Heart left ventricle (tissue), 16 donors: ENCODE measurements around the gene PTPRD. TPM values are rescaled to one million over a fixed set of nuclear protein-coding genes. Genes with fewer than 3 reads are reported as not detected.

ENCODE experiments used
- ATAC-seq, 4 donors: fragments of 200-7000 bp; cut with Tn5 transposase; one replicate each; pipeline ENCODE4 v1.9.1; 2020 to 2022; ENCODE audit warnings: moderate library complexity in 4 of 4, mild to moderate bottlenecking in 3 of 4, moderate number of reproducible peaks in 1 of 4
- DNase-seq, 5 donors: peaks; one replicate each; pipeline ENCODE4 v3.0.0-alpha.2; 2020
- H3K27ac ChIP-seq, 12 donors: fragments of 200-600 bp; sonication (generic) in 4 of 12; one replicate each; pipeline versions ENCODE4 v1.5.0 to v1.8.0; 2016 to 2022; ENCODE audit warnings: mild to moderate bottlenecking in 2 of 12
- H3K27me3 ChIP-seq, 9 donors: fragments of 200-600 bp; sonication (generic) in 2 of 9; one replicate each; pipeline versions ENCODE4 v1.5.1 to v1.8.0; 2016 to 2022; ENCODE audit warnings: mild to moderate bottlenecking in 3 of 9
- H3K36me3 ChIP-seq, 9 donors: fragments of 200-600 bp; sonication (generic) in 2 of 9; one replicate each; pipeline versions ENCODE4 v1.5.0 to v1.8.0; 2018 to 2022; ENCODE audit warnings: mild to moderate bottlenecking in 2 of 9
- H3K4me1 ChIP-seq, 12 donors: fragments of 200-600 bp; sonication (generic) in 4 of 12; one replicate each; pipeline versions ENCODE4 v1.5.0 to v1.8.0; 2016 to 2022; ENCODE audit warnings: mild to moderate bottlenecking in 3 of 12
- H3K4me3 ChIP-seq, 12 donors: fragments of 200-600 bp; sonication (generic) in 4 of 12; one replicate each; pipeline versions ENCODE4 v1.5.0 to v1.8.0; 2017 to 2022; ENCODE audit warnings: mild to moderate bottlenecking in 9 of 12, moderate library complexity in 4 of 12
- H3K9me3 ChIP-seq, 12 donors: fragments of 200-600 bp; sonication (generic) in 4 of 12; one replicate each; pipeline versions ENCODE4 v1.5.0 to v1.8.0; 2016 to 2022; ENCODE audit warnings: mild to moderate bottlenecking in 1 of 12
- CTCF ChIP-seq, 12 donors: fragments of 200-600 bp; sonication (generic) in 4 of 12; IDR thresholded peaks; one replicate each; pipeline versions ENCODE4 v1.5.0 to v1.8.0; 2018 to 2022; ENCODE audit warnings: antibody characterized with exemption in 12 of 12, mild to moderate bottlenecking in 5 of 12
- POLR2A ChIP-seq, 2 donors: fragments of 450-650 bp; IDR thresholded peaks; one replicate each; pipeline ENCODE4 v1.6.1; 2017; ENCODE audit warnings: antibody characterized with exemption in 2 of 2, mild to moderate bottlenecking in 2 of 2, moderate library complexity in 2 of 2
- WGBS, 4 donors: extraction: QIAGEN DNeasy Blood & Tissue Kit in 2 of 4; methylation state at CpG; one replicate each; pipeline versions ENCODE4 v1.1.5 to v1.1.7; 2013 to 2018; 5-methylcytosine and 5-hydroxymethylcytosine counted together
- intact Hi-C, 10 donors: fragments of 100-400 bp; cut with DNase I; formaldehyde crosslinking; loops; one replicate each; pipeline versions ENCODE4 v1.11.1 to v1.14.2; 2022
- polyA plus RNA-seq, 2 donors: library from polyadenylated mRNA; stranded (reverse); fragments of 200-250 nt; gene quantifications; one replicate each; pipeline ENCODE4 v1.2.3, GENCODE V29; 2013
- total RNA-seq, 9 donors: library from RNA; depleted of rRNA in 2 of 9; stranded (reverse); fragments of >200 nt in 2 of 9; fragmentation: NEBNext Ultra II Directional in 3 of 9; extraction: Animal tissue kit (Norgen Biotek cat#: 25700) in 3 of 9; gene quantifications; one replicate each; pipeline versions ENCODE4 v1.1.0 to v1.2.4, GENCODE V29; 2016 to 2023
- donor health status: ischemic (EF 13 %, LVEDD 7.1; RV severe dilation, severe dysfunction).
- donor health status: healthy with polysubstance abuse.
- donor health status: DM: no; HTN: yes; CAD: no.
- donor health status: DM: no; HTN: no; CAD: no.
- donor health status: ischemic (EF 25% LVEDD 6.9; RV normal size, moderate dysfunction).
- donor health status: ischemic (EF 25% LVEDD 5.7; RV mildly dilated, moderate dysfunction).
- donor health status: healthy.
- donor health status: DM: yes; HTN: yes; CAD: no.
- donor health status: ischemic (EF 35%, LVEDD 5.7; RV mildly dilated, moderate dysfunction).
- donor health status: nonischemic (EF 11% LVEDD 7.7; RV severe dilation, severe dysfunction).
- donor health status: DM: yes; HTN: yes; CAD: no.
- donor health status: PGD.
- donor health status: ischemic (EF 29% LVEDD 5.4; RV normal size, mild dysfunction).
- donor health status: nonischemic (EF 23%, LVEDD 6.1; RV moderate dilation, normal function).

PTPRD gene
- total and polyA plus RNA-seq, 11 donors, result 1.4 to 25.3 (median 15.1) TPM

DNA sequence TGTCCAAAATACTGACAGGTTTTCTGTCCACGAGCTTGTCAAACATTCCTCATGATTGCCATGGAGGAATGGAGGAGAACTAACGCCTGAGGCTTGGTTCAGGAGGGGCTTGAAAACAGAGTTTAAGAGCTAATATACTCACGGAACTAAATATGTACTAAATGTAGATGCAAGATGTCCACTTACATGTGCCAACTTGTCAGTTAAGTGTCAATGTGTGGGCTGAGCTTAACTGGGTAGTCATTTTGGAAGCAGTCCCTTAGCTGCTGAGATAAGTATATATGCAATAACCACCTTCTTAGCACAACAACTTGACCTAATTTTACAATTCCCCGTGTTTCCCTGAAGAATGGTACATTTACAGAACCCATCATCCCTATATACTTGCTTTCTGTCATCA is 176.0 kb downstream of the PTPRD start:
- no peaks in the 10 kb centered on the region for H3K4me1 ChIP-seq
- WGBS, 4 donors, result 36 to 50% (median 49%) methylated on average over 4 of the region's 4 CpGs
- H3K4me3 ChIP-seq, result no peak overlapping the region
- H3K9me3 ChIP-seq, result no peaks in the 10 kb centered on the region
- DNase-seq, result no peak
- no peak overlapping the region for H3K27ac ChIP-seq
- intact Hi-C loops, result no loop called here
- H3K36me3 ChIP-seq, result no peaks in the 10 kb centered on the region
- H3K27me3 ChIP-seq, result no peaks in the 10 kb centered on the region
- ATAC-seq, result no peak
- TF ChIP-seq POLR2A (IDR thresholded peaks at IDR 0.05) (no peak), CTCF (IDR thresholded peaks at IDR 0.05) (no peak)

DNA sequence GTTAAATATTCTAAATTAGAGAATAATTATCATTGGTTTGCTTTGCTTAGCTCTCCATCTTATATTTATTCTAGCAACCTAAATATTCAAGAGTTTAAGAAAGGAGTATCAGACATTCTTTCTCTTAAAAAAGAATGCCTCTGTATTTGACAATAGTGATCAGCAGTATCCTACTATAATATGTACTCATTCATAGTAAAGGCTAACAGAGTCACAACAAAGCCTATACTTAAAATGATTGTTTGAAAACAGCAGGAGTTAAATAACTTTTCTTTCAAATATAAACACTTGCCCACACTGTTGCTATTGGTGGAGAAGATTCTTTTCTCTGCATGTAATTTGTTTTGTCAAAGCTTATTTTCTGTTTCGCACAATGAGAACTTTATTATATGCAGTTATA is 178.4 kb downstream of the PTPRD start:
- no peak overlapping the region for H3K27ac ChIP-seq
- intact Hi-C loops, result no loop called here
- WGBS, 4 donors, result 94 to 100% (median 96%) methylated on average over 1 of the region's 1 CpG
- no peak for ATAC-seq
- H3K9me3 ChIP-seq, result no peaks in the 10 kb centered on the region
- no peaks in the 10 kb centered on the region for H3K36me3 ChIP-seq
- DNase-seq, result no peak
- TF ChIP-seq POLR2A (IDR thresholded peaks at IDR 0.05) (no peak), CTCF (IDR thresholded peaks at IDR 0.05) (no peak)
- no peaks in the 10 kb centered on the region for H3K27me3 ChIP-seq
- no peaks in the 10 kb centered on the region for H3K4me1 ChIP-seq
- H3K4me3 ChIP-seq, result no peak overlapping the region

DNA sequence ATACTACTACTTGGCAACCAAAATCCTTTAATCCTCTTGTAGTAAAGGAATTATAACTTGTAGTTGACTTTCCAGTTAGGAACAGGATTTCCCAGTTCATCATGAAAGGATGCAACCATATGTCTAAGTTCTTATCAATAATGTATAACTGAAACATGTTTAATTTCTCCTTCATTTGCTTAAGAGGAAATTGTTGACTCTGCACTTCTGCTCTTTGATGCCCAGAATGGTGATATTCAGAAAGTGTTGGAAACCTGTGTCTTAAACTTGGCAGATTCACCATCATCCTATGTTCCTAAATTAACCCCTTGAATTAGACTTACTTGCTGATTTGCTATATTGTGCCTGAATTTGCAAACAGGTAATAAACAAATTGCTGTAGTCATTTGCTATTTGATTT is 201.5 kb downstream of the PTPRD start:
- intact Hi-C loops, result no loop called here
- no peak for DNase-seq
- TF ChIP-seq POLR2A (IDR thresholded peaks at IDR 0.05) (no peak), CTCF (IDR thresholded peaks at IDR 0.05) (no peak)
- no peaks in the 10 kb centered on the region for H3K4me1 ChIP-seq
- no peak overlapping the region for H3K4me3 ChIP-seq
- H3K27ac ChIP-seq, result no peak overlapping the region
- ATAC-seq, result no peak
- no peaks in the 10 kb centered on the region for H3K27me3 ChIP-seq
- H3K9me3 ChIP-seq, result peaks cover 0 to 4% (median 0%) of the 10 kb centered on the region in 12 donors
- H3K36me3 ChIP-seq, result no peaks in the 10 kb centered on the region

GRCh38 chr9:10403283-10403682 is 209.5 kb downstream of the PTPRD start:
- no peak for DNase-seq
- no peak for TF ChIP-seq POLR2A (IDR thresholded peaks at IDR 0.05)
- no peak for TF ChIP-seq CTCF (IDR thresholded peaks at IDR 0.05)
- intact Hi-C loops, result no loop called here
- no peaks in the 10 kb centered on the region for H3K36me3 ChIP-seq
- H3K27me3 ChIP-seq, result no peaks in the 10 kb centered on the region
- H3K4me3 ChIP-seq, result no peak overlapping the region
- no peak overlapping the region for H3K27ac ChIP-seq
- 88 to 98% (median 96%) methylated on average over 1 of the region's 1 CpG for WGBS, 4 donors
- ATAC-seq, result no peak
- no peaks in the 10 kb centered on the region for H3K9me3 ChIP-seq
- no peaks in the 10 kb centered on the region for H3K4me1 ChIP-seq
